T-helper 2 cell treated with Interferon-gamma antibody and Interleukin-4, amounts not matched to agents 100 ng/mL and 5 ng/mL, for 36 hours (primary cell): ENCODE results near the gene TBC1D17. TPM values are rescaled to one million over a fixed set of nuclear protein-coding genes. Genes with fewer than 3 reads are reported as not detected.
"Not testable (repeated sequence)": the region's sequence is repeated elsewhere in the genome, so short reads cannot be mapped to it uniquely, and the experiment has no call there.

ENCODE experiments used
- intact Hi-C: fragments of 100-400 bp; cut with micrococcal nuclease; formaldehyde crosslinking; loops from one replicate; pipeline ENCODE4 v1.15.1; 2023
- total RNA-seq: library from RNA; stranded (reverse); gene quantifications from 2 replicates; pipeline ENCODE4 v1.2.3, GENCODE V29; 2022

The TBC1D17 gene
- total RNA-seq, 1 donor from 2014 or later: 22.9 TPM

- intact Hi-C loops: no loop called here
Observed at GRCh38 chr19:49915271-49915670, 37.8 kb downstream of the TBC1D17 start.

- intact Hi-C loops: no loop called here
Observed at GRCh38 chr19:49916839-49917733, 39.6 kb downstream of the TBC1D17 start.

- intact Hi-C loops: no loop called here
Observed at GRCh38 chr19:49918089-49918488, 40.6 kb downstream of the TBC1D17 start.

GRCh38 chr19:49920624-49921363 is 43.3 kb downstream of the TBC1D17 start:
- intact Hi-C loops: no loop called here

- intact Hi-C loops: no loop called here
Observed at GRCh38 chr19:49921871-49922795, 44.6 kb downstream of the TBC1D17 start.

- intact Hi-C loops: no loop called here
Observed at GRCh38 chr19:49923055-49924003, 45.8 kb downstream of the TBC1D17 start.

- intact Hi-C loops: no loop called here
Observed at GRCh38 chr19:49924004-49924880, 46.7 kb downstream of the TBC1D17 start.

- intact Hi-C loops: not testable (repeated sequence)
Observed at GRCh38 chr19:49924881-49925210, 47.3 kb downstream of the TBC1D17 start.

- intact Hi-C loops: no loop called here
Observed at GRCh38 chr19:49925486-49925885, 48.0 kb downstream of the TBC1D17 start.

GRCh38 chr19:49926515-49926914 is 49.0 kb downstream of the TBC1D17 start:
- intact Hi-C loops: no loop called here

GRCh38 chr19:49927526-49928264 is 50.2 kb downstream of the TBC1D17 start:
- intact Hi-C loops: no loop called here

GRCh38 chr19:49929121-49929610 is 51.7 kb downstream of the TBC1D17 start, which contains the start of the genes ATF5 and NUP62:
ATF5 (plus strand) TSS chr19:49929205; CDS start chr19:49930851, 1,646 bp downstream.
NUP62 (minus strand) TSS chr19:49929504; CDS start chr19:49909807, 19,697 bp downstream.
- intact Hi-C loops: loop anchor here (1.0 kb wide), 2 partner anchors 52 to 96 kb away; partner anchors contain the start of genes AKT1S1, TBC1D17 and VRK3

GRCh38 chr19:49929611-49930482 is 52.3 kb downstream of the TBC1D17 start:
- intact Hi-C loops: loop anchor here (1.0 kb wide), 3 partner anchors 33 to 95 kb away; partner anchors contain the start of genes AKT1S1, TBC1D17 and VRK3

- intact Hi-C loops: loop anchor here (1.0 kb wide), 1 partner anchor 33 kb away; no protein-coding TSS in a partner anchor
Observed at GRCh38 chr19:49930483-49931011, 53.0 kb downstream of the TBC1D17 start.

GRCh38 chr19:49931293-49932040 is 54.0 kb downstream of the TBC1D17 start:
- intact Hi-C loops: no loop called here

GRCh38 chr19:49932041-49932451 is 54.5 kb downstream of the TBC1D17 start:
- intact Hi-C loops: no loop called here
